Kidney glomerular epithelial cell (primary cell): Measurements from ENCODE around the gene UTP4.
"Not testable (repeated sequence)": the region's sequence is repeated elsewhere in the genome, so short reads cannot be mapped to it uniquely, and the experiment has no call there.

Experiments used
- DNase-seq: peaks from one replicate; lab custom pipeline; 2025; lab: John Stamatoyannopoulos, UW

The UTP4 gene

DNA sequence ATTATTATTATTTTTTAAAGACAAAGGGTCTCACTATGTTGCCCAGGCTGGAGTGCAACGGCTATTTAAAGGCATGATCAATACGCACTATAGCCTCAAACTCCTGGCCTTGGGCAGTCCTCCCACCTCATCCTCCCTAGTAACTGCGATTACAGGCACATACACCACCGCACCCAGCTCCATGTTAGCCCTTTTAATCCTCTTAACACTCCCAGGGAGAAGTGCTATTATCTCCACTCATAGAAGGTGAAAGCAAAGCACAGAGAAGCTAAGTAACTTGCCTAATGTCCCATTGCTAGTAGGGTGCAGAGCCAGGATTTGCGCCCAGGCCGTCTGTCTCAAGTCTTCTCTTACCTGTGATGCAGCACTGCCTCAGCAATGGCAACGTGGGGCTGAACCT lies 22.0 kb upstream of the UTP4 start:
- DNase-seq: no peak

DNA sequence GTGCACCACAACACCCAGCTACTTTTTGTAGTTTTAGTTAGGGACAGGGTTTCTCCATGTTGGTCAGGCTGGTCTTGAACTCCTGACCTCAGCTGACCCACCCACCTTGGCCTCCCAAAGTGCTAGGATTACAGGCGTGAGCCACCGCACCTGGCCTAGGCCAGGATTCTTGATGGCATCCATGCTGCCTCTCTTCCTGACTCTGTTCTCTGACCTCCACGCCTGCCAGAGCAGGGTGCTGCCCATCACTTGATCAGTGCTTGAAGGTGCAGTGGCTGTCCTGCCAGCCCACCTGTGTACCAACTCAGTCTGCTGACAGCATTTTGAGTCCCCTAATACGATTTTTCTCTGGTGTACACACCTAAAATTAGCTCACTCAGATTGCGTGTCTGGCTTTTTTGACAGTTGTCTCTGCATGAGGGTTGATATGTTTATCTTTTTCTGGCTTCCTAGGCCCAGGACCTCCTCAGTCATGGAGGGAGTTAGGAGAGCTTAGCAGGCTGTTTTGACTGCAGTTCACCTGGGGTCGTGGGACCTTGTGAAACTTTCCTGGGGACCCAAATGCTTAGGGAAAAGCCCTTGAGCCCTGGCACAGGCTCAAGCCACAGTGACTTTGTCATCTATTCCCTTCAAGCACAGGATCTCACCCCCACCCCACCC lies 21.1 kb upstream of the UTP4 start:
- no peak for DNase-seq

- DNase-seq: no peak
These were observed 20.6 kb upstream of the UTP4 start for GRCh38 chr16:69111876-69112230.

DNA sequence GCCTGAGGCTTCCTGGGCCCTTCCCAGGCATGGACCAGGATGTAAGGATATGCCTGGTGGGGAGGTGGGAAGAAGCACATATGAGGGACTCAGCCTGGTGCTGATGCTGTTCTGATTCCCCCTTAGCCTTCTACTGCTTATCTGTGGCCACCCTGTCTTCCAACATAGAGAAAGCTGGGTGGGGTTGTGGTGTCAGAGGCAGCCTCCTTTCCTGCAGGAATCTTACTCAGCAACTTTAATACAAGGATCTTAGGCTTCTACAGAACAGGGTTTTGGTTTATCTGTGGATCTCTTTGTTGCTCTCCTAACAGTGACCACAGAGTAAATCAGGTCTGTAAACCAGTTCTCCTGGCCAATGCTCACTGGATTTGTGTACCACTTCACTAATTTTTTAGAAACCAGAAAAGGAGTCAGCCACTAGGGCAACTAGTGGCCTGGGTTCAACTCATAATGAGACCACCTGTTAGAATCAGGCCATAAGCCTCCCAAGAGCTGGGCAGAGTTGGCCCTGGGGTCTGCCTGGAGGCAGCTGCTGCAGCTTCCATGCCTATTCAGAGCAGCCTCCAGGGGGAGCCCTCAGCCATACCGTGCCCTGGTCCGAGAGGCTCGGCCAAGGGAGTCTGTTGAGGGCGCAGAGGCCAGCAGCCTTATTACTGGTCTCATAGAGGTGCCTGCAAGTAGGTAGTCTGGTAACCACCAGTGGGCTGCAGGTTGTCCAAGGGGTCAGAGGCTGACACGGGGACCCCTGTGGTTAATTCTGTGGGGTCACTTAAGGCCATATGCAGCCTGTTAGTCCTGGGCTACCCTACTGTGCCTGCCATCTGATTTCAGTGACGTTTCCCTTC lies 19.9 kb upstream of the UTP4 start:
- peak; percentile 22 for DNase-seq

DNA sequence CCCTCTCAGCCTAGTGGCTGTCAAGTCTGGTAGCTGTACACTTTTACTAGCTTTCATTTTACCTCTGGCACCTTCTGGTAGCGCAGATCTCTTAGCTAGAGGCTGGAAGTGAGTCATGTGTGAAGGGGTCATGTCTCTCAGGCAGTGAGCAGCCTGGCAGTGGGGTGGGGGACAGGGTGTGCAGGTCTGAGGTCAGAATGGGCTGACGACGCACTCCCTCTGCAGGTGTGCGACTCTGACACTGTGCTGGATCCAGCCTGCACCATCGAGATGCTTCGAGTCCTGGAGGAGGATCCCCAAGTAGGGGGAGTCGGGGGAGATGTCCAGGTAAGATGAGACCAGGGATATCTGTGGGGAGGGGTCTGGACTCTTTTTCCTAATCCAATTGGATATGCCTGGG lies 19.2 kb upstream of the UTP4 start:
- DNase-seq: no peak

- no peak for DNase-seq
These were observed 18.0 kb upstream of the UTP4 start for GRCh38 chr16:69114346-69114975.

DNA sequence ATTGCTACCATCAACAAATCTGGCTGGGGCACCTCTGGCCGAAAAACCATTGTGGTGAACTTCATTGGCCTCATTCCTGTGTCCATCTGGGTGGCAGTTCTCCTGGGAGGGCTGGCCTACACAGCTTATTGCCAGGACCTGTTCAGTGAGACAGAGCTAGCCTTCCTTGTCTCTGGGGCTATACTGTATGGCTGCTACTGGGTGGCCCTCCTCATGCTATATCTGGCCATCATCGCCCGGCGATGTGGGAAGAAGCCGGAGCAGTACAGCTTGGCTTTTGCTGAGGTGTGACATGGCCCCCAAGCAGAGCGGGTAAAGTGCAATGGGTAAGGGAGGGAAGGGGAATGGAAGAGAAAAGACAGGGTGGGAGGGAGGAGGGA lies 17.5 kb upstream of the UTP4 start:
- no peak for DNase-seq

DNA sequence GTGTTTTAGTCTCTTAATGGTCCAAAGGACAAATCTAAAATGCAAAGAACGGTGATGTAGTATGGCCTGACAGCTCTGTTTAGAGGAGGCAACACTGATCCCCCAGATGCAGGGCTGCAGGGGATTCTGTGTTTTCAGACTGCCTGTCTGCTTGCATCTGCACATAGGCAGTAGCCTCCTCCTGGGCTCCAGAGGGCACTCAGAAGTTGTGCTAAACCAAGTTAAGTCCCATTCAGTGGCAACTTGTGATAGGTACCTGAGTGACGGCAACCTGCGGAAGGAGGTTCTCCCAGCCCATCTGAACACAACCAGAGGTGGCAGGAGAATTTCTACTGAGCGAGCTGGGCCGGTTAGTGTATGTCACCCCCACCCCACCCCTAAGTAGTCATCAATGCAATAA lies 17.1 kb upstream of the UTP4 start:
- DNase-seq: no peak

GRCh38 chr16:69115837-69116236 lies 16.6 kb upstream of the UTP4 start:
- no peak for DNase-seq

DNA sequence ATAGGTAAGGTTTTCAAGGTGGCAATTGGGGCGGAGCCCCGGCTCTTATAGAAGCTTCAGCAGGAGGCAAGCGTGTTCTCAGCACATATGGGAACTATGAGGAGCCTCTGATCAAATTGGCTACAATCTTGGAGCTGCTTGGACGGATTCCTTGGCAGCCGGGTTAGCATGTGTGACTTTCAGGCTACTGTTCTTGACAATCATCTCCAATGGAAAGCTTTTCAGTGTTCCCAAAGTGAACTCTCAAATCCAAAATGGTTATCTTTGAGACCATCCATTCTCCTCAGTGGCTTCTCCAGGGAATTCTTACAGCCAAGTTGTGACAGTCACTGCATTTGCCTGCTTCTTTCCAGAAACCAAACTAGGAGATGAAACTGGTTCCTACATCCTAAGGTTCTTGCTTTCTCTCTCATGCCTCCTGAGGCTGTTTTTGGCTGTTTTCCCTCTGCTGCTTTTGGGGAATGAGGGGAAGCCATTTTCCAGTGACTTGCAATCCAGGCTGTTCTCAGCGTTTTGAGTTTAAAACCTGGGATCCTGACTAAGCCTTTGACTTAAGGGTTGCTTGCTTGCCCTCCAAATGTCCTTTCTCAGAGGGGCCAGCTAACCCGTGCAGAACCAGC lies 16.1 kb upstream of the UTP4 start:
- no peak for DNase-seq

- DNase-seq: no peak
These were observed 15.5 kb upstream of the UTP4 start for GRCh38 chr16:69116906-69117305.

DNA sequence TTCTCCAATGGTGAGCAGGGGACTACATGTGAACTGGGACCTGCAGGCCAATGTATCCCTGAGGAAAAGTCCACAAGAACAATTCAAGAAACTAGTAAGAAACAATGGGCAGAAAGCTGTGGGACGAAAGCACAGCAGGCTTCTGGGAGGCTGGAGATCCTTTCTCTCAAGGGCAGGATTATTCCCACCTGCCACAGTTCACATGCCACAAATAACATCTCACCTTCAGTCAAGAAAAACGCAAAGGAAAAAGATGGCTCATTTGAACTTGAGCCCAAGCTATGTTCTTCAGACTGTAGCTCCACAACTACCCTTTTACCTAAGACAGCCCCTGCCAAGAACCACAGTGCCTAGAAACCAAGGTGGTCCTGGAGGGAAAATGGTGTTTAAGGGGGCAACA lies 14.0 kb upstream of the UTP4 start:
- no peak for DNase-seq

DNA sequence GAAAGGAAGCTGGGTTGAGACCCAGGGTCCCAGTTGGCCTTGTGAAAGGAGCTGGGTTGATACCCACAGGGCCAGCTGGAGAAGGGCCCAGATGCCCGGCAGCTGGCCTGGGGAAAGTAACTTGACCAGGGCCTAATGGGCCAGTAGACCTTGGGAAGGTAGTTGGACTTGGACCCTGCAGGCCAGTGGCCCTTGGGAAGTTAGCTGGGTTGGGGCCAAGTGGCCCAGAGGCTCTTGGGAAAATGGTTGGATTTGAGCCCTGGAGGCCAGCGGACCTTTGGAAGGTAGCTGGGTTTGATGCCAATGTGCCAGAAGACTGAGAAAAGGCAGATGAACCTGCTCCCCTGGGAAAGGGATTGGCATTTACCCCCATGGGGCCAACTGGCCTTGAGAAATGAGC lies 13.5 kb upstream of the UTP4 start:
- no peak for DNase-seq

DNA sequence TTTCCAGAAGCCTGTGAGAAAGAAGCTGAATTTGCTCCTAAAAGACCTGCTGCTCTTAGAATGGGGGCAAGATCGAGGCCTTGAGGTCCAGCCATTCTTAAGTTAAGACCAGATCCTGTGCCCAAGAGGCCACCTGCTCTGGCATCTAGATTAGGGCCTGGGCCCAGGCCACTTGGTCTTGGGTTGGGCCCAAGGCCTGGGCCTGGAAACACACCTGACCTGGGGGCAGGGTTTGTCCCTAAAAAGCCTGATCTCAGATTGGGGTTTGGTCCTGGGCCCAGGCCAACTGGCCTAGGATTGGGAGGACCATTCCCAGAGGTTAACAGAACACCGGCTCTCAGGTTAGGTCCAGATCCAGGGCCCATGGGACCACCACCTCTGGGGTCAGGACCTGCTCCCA lies 12.9 kb upstream of the UTP4 start:
- no peak for DNase-seq

DNA sequence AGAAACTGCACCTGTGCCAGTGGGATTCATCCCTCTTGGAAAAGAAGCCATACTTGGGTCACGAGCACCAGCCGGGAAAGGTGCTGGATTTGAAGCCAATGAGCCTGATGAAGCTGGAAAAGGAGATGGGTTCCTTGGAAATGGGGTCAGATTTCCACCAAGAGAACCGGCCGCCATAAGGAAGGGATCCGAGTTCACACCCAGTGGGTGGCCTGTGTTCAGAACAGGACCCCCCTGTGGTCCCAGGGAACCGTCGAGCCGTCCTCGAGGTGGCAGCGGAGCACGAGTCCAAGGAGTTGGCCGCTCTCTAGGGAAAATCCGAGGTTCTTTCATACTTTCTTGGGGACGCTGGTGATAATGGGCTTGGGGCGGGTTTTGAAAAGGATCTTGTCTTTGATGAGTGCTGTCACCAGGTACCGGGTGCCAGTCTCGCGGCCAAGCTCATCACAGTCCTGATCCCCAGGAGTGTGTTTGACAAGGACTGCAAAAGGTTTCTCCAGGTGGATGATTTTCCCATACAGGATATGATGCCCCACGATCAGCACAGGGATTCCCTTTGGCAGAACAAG lies 12.3 kb upstream of the UTP4 start:
- DNase-seq: no peak

- DNase-seq: peak; percentile 33
These were observed 8.5 kb upstream of the UTP4 start for GRCh38 chr16:69123910-69124309.

DNA sequence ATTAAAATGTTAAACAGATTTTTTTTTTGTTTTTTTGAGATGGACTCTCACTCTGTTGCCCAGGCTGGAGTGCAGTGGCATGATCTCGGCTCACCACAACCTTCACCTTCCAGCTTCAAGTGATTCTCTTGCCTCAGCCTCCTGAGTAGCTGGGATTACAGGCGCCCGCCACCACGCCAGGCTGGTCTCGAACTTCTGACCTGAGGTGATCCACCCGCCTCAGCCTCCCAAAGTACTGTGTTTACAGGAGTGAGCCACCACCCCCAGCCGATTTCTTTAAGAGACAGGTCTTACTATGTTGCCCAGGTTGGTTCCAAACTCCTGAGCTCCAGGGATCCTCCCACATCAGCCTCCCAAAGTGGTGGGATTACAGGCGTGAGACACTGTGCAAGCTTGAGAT lies 8.0 kb upstream of the UTP4 start:
- not testable (repeated sequence) for DNase-seq

- DNase-seq: not testable (repeated sequence)
These were observed 7.5 kb upstream of the UTP4 start for GRCh38 chr16:69124961-69125360.

GRCh38 chr16:69126221-69126620 lies 6.2 kb upstream of the UTP4 start:
- no peak for DNase-seq

DNA sequence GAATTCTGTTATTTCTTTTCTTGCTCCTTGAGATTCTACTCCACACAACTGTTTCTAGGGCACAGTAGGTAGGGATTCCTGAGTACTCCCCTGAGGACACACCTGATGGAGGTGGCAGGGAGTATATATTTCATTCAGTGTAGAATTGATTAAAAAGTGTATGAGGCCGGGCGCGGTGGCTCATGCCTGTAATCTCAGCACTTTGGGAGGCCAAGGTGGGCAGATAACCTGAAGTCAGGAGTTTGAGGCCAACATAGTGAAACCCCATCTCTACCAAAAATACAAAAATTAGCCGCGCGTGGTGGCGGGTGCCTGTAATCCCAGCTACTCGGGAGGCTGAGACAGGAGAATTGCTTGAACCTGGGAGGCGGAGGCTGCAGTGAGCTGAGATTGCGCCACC lies 5.6 kb upstream of the UTP4 start:
- DNase-seq: not testable (repeated sequence)

- no peak for DNase-seq
These were observed 4.4 kb upstream of the UTP4 start for GRCh38 chr16:69127966-69128510.

DNA sequence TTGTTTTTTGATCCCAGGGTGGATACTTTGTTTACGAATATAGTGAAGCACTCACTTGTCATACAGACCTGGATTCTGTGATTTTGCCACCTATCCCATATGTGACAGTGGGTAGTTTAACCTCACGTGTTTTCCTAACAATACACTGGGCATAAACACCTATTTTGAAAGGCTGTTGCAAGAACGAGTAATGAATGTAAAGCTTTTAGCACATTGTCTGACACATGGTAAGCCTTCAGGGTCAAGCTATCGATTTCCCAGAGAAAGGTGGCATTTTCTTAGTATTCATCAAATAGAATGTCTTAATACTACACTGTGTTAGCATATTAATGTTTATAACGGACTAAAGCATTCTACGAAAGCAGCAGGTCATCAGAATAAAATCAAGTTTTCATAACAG lies 2.0 kb upstream of the UTP4 start:
- no peak for DNase-seq
